HG03575 (cell line): ENCODE data around the gene HOXB8.

Experiments
- ATAC-seq: cut with Tn5 transposase; IDR thresholded peaks from one replicate; pipeline ENCODE4 v1.9.1; 2021; ENCODE audit not compliant: unreplicated experiment, insufficient number of reproducible peaks, low FRiP score; ENCODE audit errors: extremely low read depth

Gene HOXB8

DNA sequence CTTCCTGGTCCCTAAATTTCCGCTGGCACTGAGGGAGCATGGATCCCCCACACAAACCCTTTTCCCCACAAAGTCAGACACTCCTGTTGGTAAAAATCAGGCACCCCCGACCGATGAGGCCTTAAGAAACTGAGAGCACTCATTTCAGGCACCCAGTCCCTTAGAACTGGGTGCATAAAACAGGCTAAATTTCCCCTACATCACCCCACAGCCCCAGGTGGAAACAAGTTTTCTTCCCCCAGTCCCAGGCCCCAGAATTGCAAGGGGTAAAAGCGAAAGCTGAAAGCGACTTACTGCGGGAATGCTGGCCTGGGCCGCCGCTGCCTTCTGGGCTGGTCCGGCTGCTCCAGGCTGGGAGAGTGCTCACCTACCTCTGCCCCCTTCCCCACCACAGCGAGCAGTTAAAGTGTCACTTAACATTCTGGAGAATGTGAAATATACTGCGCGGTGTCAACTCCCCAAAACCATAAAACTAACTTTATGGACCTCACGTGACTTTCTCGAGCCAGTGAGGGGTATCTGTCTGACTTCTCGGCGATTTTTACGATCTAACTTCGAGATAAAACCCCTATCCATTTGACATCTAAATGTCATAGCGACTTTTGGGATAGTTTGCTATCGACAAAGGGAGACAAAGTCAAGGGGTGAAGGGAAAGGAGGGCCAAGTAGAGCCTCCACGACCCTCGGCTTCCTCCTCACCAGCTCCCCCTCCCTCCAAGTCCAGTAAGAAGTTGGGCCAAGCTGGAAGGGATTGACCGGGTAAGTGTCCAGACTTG lies 25.1 kb downstream of the HOXB8 start, which contains the start of gene HOXB3:
Gene HOXB3 (minus strand): TSS at position 411 of the 776 bp plus-strand sequence. CDS start 37,767 bp downstream, outside the sequence.
- ATAC-seq: no peak

GRCh38 chr17:48589060-48589830 lies 25.8 kb downstream of the HOXB8 start:
- no peak for ATAC-seq

DNA sequence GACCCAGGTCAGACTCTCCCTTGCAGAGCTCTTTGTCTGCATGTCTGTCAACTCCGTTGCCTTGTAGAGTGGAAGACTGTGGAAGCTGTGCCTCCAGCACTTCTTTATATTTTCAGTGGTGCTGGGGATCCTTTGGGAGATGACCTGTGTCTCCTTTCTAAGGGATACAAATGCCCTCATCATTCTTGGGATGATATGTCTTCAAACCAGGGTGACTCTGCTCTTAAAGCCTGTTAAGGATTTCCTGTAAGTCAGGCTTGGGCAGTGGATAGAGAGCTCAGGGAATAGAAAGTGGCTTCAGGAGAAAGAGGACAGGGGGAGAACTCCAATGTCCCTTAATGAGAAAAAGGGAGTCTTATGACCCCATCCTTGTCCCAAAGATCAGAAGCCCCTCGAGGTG lies 26.6 kb downstream of the HOXB8 start:
- no peak for ATAC-seq

GRCh38 chr17:48588074-48588415 lies 27.0 kb downstream of the HOXB8 start:
- ATAC-seq: no peak

DNA sequence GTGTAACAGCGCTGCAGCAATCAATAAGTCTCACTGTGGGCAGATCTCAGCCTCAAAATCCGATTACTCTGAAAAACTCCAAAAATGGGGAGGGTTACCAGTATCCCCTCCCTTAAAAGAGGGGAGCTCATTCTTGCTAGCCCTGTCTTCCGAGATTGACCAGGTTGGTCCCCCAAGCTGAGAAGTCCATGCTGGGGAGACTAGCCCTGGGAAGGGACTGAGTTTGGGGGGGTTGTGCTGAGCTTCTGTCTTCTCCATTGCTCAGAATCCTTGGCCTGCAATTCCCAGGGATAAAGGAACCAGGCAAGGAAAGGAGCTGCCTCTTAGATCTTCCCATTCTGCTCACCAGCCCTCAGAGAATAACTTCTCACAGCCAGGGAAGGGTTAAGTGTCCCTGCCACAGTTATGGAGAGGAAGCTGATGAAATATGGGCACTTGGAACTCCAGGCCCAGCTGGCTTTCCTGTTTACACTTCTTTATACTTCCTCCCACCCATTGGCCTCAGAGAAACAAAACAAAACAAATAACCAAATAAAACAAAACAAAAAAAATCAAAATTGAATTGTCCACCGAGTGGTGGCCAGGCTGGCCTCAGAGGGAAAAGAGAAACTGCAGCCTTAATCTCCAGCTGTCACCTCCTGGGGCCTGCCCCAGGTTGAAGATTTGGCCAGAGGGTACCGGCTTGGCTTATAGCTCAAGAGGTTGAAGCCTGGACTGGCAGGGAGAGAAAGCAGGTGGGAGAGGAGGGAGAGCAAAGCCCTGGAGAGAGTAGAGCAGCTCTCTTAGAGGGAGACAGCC lies 27.6 kb downstream of the HOXB8 start:
- ATAC-seq: no peak

DNA sequence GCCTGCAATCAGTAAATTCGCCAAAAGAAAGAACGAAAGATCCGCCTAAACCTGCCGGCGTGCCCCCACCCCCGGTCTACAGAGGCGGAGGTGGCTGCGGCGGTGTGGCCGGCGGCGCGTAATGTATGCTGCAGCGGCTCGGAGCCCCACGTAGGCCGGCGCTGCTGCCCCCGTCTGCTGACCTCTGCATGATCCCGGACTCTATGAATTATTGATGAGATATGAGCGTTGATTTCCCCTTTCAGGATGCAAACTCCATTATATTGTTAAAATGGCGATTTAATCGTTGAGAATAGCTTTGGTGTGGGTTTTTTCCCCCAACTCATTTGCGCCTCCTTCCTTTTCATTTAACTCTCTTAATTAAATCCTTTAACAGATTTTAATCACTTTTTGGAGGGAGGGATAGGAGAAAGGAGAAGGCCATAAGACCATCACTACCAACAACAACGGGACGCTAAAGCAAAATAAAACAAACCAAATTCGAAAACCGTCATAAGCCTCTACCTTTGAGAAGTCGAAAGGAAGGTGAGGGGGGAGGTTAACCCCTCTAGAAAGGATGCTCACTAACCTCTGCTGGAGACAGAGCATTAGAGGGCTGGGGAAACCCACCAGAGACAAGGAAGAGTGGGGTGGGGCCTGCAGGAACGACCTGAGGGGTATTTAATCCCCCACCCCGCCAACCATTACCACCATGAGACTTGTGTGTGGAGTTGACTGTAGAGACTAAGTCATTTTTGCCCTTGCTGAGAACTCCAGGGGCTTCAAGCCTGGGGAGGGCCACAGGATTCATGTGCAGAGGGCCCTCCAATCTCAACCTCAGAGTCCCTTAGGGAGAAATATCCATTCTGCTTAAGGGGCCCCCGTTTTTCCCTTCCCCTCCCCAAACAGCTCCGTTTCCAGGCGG lies 28.5 kb downstream of the HOXB8 start:
- ATAC-seq: no peak

DNA sequence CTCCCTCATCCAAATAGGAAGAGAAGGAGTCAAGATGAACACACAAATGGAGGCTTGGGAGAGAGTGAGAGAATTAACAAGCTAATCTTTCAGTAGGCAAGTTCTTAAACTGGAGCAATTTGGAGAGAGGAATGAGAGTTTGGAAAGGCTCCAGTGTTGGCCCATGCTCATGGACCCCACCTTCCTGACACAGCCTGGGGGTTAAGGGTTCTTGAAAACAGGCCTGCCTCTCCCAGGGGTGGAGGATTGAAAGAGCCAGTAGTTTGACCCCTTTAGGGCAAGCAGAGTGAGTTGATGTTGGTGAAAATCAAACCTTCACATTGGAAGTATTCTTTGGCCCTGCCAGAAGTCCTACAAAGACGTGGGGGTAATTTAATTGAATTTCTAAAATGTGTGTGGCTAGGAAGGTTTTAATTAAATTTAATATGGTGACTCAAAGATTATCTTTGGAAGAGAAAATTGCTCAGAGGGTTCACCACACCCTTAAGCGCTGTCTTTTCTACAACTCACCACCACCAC lies 30.8 kb downstream of the HOXB8 start:
- ATAC-seq: no peak

GRCh38 chr17:48583708-48584222 lies 31.3 kb downstream of the HOXB8 start:
- ATAC-seq: no peak

- ATAC-seq: no peak
Measured at GRCh38 chr17:48582750-48583069, 32.4 kb downstream of the HOXB8 start.

DNA sequence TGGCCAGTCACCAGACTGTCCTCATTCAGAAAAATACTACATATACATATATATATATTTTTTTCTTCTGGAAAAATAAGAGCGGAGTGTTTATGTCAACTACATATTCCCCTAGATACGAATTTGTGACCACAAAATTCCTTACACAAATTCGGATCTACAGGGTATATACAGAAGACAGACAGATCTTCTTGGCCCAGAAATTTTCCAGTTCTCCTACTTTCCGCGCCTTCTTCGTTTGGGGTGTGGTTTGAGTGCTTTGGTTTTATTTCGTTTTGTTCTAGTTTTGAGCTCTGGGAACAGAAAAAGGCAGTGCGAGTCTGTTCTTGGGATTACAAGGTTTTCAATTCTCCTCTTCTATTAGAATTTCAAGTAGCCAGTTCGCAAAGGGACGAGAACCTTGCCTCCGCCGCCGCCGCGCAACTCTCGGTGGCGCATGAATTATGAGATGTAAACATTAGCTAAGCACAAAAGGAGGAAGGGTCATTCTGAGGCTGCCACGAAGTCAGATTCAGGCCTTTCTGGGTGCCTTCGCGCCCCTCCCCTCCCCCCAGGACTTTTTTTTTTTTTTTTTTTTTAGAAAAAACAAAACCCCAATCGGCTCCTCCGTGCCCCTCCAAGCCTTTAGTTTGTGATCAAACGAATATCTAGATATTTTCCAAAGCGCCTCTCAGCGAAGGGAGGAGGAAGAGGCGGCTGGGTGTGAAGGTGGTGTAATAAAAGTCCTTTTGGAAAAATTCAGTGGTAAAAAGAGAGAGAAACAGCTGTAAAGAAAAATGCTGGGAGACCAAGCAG lies 35.1 kb downstream of the HOXB8 start:
- no peak for ATAC-seq

- ATAC-seq: no peak
Measured at GRCh38 chr17:48579471-48579759, 35.7 kb downstream of the HOXB8 start.

DNA sequence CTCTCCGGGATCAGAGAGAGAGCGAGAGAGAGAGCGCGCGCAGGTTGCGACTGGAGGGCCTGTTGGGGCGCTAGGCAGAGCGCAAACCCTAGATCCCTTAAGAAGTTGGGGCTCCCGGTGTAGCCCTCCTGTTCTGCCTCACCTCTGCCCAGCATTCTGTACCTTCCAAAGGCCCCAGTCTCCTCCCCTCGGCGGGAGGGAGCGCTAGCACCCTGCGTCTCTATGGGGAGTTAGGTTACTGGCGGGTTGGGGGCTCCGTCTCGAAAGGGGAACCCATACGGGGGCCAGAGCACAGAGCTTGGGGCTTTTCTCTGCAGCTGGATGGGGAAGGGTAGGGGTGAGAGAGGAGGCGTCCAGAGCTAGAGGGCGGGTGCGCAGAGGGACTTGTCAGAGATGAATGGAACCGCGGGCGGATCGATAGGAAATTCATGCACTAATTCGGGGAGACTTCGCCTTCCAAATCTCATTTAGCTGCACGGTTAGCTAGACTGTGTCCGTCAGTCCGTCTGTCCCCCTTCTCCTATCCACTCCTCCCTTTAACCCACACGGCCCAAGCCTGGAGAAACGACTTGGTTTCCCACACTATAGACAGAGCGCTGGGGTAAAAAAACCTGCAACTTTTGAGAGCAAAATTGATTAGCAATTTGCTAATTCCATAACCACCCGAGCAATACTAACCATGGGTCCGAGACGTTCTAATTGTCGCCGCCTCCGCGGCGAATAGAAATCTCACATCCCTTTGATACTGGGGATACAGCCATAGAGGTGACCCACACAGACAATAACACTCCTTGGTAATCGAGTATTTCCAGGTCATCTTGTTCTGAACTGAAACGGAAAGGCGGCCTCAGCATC lies 36.2 kb downstream of the HOXB8 start:
- ATAC-seq: no peak

DNA sequence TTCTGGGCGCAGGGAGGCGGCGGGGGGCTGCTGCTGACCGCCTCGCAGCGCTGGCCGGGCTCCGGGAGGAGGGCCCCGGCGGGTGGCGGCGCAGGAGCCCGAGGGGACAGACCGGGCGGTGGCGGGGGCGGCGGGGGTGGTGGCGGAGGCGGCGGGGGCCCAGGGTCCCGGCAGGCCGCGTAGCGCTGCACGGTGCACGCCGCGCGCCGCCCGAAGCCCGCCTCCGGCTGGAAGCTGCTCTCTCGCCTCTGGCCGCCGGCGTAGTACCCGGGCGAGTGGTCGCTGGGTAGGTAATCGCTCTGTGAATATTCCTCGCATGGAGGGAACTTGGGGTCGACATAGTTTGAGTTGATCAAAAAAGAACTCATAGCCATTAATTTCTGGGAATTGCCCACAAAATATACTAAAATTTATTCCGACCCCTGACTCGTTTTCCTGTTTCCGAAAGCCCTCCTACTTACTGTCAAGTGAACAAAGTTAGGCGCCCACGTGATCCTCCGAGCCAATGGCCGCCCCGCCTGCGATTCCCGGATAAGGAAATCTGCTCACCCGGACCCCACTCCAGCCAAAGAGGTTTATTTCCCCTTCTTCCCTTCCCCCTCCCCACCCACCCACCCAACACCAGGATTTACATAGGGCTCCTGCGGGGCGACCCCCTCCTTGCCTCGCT lies 37.0 kb downstream of the HOXB8 start, which contains the start of gene HOXB4:
Gene HOXB4 (minus strand): TSS at position 405 of the 670 bp plus-strand sequence. CDS start 31 bp downstream, at position 374.
- no peak for ATAC-seq

DNA sequence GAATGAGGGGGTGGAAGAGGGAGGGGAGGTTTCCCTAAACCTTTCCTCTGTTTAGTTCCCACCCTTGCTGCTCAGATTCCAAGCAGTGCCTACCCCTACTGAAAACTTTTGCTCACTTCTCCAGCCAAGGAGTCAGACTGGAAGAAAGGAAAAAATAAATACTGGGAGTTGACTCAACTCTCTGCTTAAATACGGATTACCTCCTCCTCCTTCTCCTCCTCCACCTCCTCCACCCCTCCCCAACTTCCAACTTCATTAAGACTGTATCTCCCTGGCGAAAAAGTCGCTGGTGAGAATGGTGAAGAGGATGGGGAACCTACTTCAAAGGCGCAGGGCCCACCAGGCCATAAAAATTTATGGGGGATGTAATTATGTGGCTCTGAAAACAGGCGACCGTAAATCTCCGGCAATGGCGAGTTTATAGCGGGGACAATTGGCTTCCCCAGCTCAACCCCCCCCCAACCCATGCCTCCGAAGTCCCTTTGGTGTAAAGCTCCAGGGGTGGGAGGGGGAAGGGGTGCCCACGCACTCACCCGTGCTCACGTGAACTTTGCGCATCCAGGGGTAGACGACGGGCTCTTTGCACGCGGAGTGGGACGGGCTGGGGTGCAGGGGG lies 37.7 kb downstream of the HOXB8 start:
- ATAC-seq: no peak

DNA sequence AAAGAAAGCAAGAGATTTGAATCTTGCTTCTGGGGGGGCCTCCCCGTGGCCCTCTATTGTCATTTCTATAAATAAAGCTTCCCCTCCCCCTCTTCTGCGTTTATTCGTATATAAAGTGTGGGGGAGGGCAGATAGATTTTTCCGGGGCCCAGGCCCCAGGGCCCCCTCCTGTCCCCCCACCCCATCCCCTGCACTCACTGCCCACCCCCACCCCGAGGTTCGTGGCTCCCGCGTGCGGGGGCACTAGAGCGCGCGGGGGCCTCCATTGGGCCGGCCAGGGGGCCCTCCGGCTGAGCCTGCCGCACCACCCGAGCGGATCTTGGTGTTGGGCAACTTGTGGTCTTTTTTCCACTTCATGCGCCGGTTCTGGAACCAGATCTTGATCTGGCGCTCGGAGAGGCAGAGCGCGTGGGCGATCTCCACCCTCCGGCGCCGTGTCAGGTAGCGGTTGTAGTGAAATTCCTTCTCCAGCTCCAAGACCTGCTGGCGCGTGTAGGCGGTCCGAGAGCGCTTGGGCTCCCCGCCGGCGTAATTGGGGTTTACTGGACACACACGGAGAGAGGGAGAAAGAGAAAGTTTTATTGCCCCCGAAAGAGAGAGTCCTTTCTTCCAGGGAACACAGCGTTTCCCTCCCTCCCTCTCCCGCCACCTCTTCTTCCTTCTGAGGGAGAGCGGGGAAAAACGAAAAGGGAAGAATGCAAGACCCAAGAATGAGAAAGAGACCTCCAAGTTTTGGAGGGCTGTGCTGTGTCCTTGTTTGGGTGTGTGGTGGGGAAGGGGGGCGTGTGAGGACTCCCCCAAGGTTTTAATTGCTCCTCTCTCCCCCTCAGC lies 38.4 kb downstream of the HOXB8 start:
- no peak for ATAC-seq
